Esophagus squamous epithelium (tissue), 4 donors: ENCODE data around the gene AFF3.

Source experiments
- POLR2A ChIP-seq, 4 donors: fragments of 450-650 bp; IDR thresholded peaks; one replicate each; pipeline ENCODE4 v1.6.1; 2017; ENCODE audit warnings: antibody characterized with exemption in 4 of 4, mild to moderate bottlenecking in 4 of 4, moderate library complexity in 3 of 4
- TF ChIP-seq, protein P1 (sequence below), 6 experiments: fragments of 450-650 bp in 4 of 6; fragments of 200-600 bp in 2 of 6; sonication (generic) in 2 of 6; IDR thresholded peaks; one replicate each; pipeline ENCODE4 v1.5.1; 2016 to 2019; ENCODE audit warnings: antibody characterized with exemption in 6 of 6, mild to moderate bottlenecking in 4 of 6, moderate library complexity in 4 of 6

DNA sequence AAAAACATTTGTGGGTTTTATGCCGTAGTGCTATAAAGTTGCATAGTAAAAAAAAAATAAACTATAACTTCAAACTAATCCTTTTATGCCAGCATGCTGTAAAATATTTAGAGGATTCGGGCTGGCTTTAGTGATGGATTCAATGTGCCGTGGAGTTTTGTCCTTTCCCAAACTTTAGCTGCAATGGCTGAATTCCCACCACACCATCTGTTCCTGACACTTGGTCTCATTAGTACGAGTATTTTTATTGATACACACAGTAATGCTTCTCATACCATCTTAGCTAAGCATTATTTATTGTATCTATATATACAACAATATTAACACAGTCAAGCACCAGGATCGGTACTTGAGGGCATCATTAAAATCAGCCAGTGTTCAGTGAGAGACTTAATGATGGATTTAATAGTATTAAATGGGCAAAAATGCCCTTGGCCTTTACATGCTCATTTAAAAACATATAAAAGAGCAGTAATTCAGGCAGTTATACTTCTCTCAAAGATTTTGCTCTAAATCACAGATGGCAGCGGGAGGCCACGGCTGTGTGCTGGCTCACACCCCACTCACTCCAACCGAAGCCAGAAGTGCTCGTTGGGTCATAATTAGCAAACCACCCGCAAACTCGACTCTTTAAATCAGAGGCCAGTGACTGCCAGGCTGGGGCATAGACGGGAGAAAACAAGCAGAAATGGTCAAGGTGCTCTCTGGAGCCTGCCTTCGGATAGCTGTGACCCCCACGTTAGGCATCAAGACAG is 355.6 kb downstream of the AFF3 start:
- TF ChIP-seq, protein P1, sequence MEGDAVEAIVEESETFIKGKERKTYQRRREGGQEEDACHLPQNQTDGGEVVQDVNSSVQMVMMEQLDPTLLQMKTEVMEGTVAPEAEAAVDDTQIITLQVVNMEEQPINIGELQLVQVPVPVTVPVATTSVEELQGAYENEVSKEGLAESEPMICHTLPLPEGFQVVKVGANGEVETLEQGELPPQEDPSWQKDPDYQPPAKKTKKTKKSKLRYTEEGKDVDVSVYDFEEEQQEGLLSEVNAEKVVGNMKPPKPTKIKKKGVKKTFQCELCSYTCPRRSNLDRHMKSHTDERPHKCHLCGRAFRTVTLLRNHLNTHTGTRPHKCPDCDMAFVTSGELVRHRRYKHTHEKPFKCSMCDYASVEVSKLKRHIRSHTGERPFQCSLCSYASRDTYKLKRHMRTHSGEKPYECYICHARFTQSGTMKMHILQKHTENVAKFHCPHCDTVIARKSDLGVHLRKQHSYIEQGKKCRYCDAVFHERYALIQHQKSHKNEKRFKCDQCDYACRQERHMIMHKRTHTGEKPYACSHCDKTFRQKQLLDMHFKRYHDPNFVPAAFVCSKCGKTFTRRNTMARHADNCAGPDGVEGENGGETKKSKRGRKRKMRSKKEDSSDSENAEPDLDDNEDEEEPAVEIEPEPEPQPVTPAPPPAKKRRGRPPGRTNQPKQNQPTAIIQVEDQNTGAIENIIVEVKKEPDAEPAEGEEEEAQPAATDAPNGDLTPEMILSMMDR (IDR thresholded peaks at IDR 0.05): no peak
- no peak for TF ChIP-seq POLR2A (IDR thresholded peaks at IDR 0.05)
